ENCODE results near the gene ABHD6.
"Not testable (repeated sequence)": the region's sequence is repeated elsewhere in the genome, so short reads cannot be mapped to it uniquely, and the experiment has no call there.

Gene ABHD6

GRCh38 chr3:58323529-58324390, 86.2 kb downstream of the ABHD6 start:
- DNase-seq (ENCODE audit: low read depth), result no peak

GRCh38 chr3:58324391-58325390, 87.1 kb downstream of the ABHD6 start:
- DNase-seq (ENCODE audit: low read depth), result no peak

- no peak for DNase-seq (ENCODE audit: low read depth)
These were observed 88.0 kb downstream of the ABHD6 start for GRCh38 chr3:58325525-58325992.

GRCh38 chr3:58326267-58326900, 88.8 kb downstream of the ABHD6 start:
- DNase-seq (ENCODE audit: low read depth), result no peak

- DNase-seq (ENCODE audit: low read depth), result no peak
These were observed 91.7 kb downstream of the ABHD6 start for GRCh38 chr3:58329150-58329921.

- no peak for DNase-seq (ENCODE audit: low read depth)
These were observed 92.4 kb downstream of the ABHD6 start for GRCh38 chr3:58329922-58330413.

- DNase-seq (ENCODE audit: low read depth), result no peak
These were observed 94.1 kb downstream of the ABHD6 start for GRCh38 chr3:58331593-58332152.

GRCh38 chr3:58332575-58333188, 95.1 kb downstream of the ABHD6 start, which contains the start of gene PXK:
PXK (plus strand) TSS chr3:58332892; CDS start chr3:58332989, 97 bp downstream.
- peak; percentile 64 for DNase-seq (ENCODE audit: low read depth)

- no peak for DNase-seq (ENCODE audit: low read depth)
These were observed 95.8 kb downstream of the ABHD6 start for GRCh38 chr3:58333206-58334012.

GRCh38 chr3:58334013-58334321, 96.4 kb downstream of the ABHD6 start:
- DNase-seq (ENCODE audit: low read depth), result no peak

- no peak for DNase-seq (ENCODE audit: low read depth)
These were observed 96.9 kb downstream of the ABHD6 start for GRCh38 chr3:58334506-58334884.

GRCh38 chr3:58335652-58335947, 98.0 kb downstream of the ABHD6 start:
- DNase-seq (ENCODE audit: low read depth), result no peak

GRCh38 chr3:58336135-58336882, 98.7 kb downstream of the ABHD6 start:
- DNase-seq (ENCODE audit: low read depth), result no peak

GRCh38 chr3:58337190-58337589, 99.6 kb downstream of the ABHD6 start:
- DNase-seq (ENCODE audit: low read depth), result no peak

- not testable (repeated sequence) for DNase-seq (ENCODE audit: low read depth)
These were observed 101.6 kb downstream of the ABHD6 start for GRCh38 chr3:58339146-58339545.

- no peak for DNase-seq (ENCODE audit: low read depth)
These were observed 103.1 kb downstream of the ABHD6 start for GRCh38 chr3:58340594-58341244.

- DNase-seq (ENCODE audit: low read depth), result no peak
These were observed 103.8 kb downstream of the ABHD6 start for GRCh38 chr3:58341376-58341775.

- DNase-seq (ENCODE audit: low read depth), result no peak
These were observed 105.1 kb downstream of the ABHD6 start for GRCh38 chr3:58342676-58343075.
